HG03565 (cell line): Measurements from ENCODE around the gene TTC21A.
"Not testable (repeated sequence)": the region's sequence is repeated elsewhere in the genome, so short reads cannot be mapped to it uniquely, and the experiment has no call there.

Experiments
- ATAC-seq: cut with Tn5 transposase; IDR thresholded peaks from one replicate; pipeline ENCODE4 v1.9.1; 2021; ENCODE audit warnings: mild to moderate bottlenecking, moderate library complexity; ENCODE audit not compliant: unreplicated experiment

The TTC21A gene, protein sequence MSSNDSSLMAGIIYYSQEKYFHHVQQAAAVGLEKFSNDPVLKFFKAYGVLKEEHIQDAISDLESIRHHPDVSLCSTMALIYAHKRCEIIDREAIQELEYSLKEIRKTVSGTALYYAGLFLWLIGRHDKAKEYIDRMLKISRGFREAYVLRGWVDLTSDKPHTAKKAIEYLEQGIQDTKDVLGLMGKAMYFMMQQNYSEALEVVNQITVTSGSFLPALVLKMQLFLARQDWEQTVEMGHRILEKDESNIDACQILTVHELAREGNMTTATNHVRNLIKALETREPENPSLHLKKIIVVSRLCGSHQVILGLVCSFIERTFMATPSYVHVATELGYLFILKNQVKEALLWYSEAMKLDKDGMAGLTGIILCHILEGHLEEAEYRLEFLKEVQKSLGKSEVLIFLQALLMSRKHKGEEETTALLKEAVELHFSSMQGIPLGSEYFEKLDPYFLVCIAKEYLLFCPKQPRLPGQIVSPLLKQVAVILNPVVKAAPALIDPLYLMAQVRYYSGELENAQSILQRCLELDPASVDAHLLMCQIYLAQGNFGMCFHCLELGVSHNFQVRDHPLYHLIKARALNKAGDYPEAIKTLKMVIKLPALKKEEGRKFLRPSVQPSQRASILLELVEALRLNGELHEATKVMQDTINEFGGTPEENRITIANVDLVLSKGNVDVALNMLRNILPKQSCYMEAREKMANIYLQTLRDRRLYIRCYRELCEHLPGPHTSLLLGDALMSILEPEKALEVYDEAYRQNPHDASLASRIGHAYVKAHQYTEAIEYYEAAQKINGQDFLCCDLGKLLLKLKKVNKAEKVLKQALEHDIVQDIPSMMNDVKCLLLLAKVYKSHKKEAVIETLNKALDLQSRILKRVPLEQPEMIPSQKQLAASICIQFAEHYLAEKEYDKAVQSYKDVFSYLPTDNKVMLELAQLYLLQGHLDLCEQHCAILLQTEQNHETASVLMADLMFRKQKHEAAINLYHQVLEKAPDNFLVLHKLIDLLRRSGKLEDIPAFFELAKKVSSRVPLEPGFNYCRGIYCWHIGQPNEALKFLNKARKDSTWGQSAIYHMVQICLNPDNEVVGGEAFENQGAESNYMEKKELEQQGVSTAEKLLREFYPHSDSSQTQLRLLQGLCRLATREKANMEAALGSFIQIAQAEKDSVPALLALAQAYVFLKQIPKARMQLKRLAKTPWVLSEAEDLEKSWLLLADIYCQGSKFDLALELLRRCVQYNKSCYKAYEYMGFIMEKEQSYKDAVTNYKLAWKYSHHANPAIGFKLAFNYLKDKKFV (N-terminal part only)

DNA sequence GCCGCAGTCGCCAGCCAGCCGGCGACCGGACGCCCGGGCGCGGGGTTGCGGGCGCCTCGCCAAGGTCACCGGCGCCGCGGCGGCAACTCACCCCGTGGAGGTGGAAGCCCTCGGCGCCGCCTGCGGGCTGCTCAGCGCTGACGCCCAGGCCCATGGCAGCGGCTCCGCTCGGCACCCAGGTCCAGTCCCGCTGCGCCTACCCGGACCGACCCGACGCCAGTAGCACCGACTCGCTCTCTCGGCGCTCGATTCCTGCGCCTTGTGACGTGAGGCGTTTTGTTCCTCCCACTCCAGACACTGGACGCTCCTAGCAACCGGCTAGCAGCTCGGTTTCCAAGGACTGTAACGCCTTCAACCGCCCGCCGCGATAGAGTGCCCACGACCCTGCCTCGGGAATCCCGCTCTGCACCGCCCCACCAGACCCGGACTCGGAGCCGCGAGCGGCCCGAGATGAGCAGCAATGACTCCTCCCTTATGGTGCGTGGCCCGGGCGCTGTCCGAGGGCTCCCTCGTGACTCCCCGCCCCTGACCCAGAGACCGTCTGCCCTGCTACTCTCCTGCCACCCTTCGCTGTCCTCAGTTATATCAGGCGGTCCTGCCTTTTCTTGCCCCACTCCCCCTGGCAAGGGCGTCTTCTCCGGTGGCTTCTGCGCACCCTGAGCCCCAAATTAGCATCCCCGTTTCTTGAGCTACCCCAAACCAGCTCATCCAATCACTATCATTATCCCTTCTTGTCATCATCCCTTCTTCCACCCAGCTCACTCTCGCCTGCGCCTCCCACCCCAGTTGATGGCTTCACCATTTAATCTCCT is at the start of gene TTC21A, which contains the start of gene GORASP1:
TSS of gene TTC21A (plus strand) at position 293 of the 812 bp plus-strand sequence. CDS start at position 451, 158 bp downstream.
TSS of gene GORASP1 (minus strand) at position 240 of the 812 bp plus-strand sequence. CDS start at position 154, 86 bp downstream.
- peak; percentile 56 for ATAC-seq

DNA sequence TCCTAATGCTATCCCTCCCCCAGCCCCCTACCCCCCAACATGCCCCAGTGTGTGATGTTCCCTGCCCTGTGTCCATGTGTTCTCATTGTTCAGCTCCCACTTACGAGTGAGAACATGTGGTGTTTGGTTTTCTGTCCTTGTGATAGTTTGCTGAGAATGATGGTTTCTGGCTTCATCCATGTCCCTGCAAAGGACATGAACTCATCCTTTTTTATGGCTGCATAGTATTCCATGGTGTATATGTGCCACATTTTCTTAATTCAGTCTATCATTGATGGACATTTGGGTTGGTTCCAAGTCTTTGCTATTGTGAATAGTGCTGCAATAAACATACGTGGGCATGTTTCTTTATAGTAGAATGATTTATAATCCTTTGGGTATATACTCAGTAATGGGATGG is 46.3 kb upstream of the TTC21A start:
- ATAC-seq = not testable (repeated sequence)

DNA sequence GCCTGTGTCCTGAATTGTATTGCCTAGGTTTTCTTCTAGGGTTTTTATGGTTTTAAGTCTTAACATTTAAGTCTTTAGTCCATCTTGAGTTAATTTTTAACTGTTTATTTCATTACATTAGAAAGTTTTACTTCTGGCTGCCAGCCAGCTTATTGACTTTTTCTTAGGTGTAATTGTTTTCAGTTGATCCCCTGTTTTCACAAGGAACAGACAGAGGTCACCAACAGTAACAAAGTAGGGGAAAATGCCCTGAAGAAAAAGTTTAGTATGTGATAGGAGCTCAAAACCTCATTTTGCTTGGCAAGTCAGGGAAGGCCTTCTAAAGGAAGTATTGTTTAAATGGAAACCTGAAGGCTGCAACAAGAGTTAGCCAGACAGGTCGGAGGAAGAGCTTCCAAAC is 45.3 kb upstream of the TTC21A start:
- ATAC-seq = no peak

DNA sequence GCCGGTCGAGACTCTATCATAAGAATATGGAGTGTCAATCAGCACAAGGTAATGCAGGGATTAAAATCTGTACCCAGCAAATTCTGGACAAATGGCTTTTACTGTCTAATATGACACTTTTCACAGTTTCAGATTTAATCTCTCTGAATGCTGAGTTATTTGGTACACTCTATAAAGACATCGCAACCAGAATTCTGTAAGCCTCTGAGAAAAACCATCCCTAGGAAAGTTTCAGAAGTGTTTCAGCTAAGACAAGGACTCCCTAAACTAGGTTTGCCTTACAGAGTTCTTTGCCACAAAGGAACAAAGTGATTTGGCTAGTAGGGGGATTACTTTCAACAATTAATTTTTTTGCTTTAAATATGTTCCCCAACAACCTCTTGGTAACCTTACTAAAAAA is 44.3 kb upstream of the TTC21A start:
- ATAC-seq = no peak

DNA sequence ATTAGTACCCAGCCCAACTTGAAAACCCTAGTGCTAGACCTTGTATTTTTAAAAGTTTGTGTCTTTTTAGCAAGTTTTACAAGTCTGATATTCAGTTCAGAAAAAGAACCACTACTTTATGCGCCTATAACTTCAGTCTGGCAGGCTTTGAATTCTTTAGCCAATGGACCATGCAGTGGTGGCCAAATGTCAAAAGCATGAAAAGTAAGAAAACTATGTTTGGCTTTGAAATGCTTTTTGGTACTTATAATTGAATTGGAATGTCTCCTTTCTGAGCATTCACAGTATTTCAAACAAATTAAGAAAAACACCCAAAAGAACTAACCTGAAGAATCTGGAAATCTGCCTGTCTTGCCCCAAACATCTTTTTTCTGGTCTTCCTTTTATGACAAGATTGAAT is 42.8 kb upstream of the TTC21A start:
- no peak for ATAC-seq

DNA sequence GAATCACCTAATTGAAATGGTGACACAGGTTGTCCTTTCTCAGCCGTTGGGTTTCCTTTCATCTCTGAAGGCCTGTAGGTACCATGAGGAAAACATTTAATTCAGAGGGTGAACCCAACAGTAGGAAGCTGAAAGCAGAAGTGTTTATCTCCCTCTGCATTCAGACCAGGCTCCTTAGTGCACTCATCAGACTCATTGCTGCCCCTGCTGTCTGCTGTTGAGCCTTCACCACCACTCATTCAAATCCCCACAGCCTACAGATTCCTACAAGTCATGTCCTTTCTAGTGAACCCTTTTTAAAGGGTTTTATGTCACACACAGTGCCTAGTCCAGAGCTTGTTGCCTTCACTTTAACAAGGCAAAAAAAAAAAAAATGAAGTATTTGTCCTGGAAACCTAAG is 42.3 kb upstream of the TTC21A start:
- peak; percentile 98 for ATAC-seq

DNA sequence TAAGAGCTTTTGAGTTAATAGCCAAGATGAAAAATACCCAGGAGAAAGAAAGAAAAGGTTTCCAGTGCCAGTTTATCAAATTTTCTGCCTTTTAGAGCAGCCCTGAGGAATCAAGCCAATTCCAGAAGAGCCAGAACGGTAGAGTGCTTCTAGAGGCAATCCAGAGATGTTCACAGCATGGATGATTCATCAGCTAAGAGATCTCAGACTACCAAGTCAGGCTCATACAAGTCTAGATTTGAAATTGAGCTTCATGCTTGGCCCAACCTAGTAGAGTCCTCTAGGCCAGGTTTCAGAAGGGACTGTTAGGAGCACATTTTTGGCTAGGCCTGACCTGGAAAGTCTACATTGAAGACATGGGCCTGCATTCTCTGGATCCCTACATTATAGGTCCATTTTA is 40.2 kb upstream of the TTC21A start:
- ATAC-seq = no peak

DNA sequence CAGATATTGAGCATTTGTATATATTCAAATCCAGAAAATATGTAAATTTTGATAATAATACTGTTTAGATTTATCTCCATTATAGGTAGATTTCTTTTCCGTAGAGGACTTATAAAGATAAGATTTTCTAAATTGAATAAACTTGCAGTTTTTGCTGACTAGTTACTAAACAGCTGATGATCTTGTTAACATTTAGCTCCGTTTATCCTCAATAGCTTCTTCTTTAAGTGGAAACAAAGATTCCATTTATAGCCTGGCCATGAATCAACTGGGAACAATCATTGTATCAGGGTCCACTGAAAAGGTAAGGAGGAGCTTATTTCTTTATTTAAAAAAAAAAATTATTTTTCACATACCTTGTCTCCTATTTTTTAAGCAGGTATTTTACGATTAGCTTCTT is 38.9 kb upstream of the TTC21A start:
- no peak for ATAC-seq

DNA sequence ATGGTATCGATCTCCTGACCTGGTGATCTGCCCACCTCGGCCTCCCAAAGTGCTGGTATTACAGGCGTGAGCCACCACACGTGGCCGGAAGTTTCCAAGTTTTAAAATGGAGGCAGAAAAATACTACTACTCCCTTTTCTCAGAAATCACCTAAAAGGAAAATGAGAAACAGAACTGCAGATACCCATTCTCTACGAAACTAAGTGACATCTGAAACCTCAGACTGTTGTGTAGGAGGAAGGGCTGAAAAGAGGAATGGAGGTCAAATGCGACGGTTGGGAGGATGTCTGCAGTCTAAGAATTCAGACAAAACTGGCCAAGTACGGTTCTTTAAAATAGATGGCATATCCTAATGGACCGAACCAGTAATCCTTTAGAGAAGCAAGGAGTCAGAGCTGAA is 31.6 kb upstream of the TTC21A start:
- no peak for ATAC-seq

DNA sequence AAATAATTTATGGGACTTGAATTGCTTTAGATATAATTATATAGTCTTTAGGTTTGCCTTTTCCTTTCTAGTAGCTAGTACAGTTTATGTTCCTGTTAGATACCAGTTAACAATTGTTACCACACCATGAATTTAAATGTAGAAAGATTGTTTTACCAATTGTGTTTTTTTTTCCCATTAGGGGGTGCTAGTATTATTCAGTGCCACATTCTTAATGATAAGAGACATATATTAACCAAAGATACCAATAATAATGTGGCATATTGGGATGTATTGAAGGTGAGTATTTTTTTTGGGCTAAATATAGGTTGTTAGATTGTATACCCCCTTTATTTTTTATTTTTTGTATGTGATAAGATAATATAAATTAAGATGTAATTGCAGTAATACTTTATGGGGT is 27.9 kb upstream of the TTC21A start:
- ATAC-seq = no peak

DNA sequence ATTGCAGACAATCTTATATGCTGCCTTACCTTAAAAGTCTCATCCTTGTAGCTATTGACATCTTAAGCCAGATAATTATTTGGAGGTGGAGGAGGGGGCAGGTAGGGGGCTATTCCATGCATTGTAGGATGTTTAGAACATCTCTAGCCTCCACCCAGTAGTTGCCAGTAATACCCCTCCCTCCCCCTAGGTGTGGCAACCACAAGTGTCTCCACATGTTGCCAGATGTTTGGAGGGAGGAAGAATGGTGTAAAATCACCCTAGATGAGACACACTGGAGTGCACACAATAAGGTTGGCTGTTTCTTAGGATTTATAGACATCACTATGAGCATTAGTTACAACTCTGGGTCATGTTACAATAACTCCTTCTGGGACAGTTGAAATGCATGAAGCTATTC is 27.5 kb upstream of the TTC21A start:
- ATAC-seq = no peak

DNA sequence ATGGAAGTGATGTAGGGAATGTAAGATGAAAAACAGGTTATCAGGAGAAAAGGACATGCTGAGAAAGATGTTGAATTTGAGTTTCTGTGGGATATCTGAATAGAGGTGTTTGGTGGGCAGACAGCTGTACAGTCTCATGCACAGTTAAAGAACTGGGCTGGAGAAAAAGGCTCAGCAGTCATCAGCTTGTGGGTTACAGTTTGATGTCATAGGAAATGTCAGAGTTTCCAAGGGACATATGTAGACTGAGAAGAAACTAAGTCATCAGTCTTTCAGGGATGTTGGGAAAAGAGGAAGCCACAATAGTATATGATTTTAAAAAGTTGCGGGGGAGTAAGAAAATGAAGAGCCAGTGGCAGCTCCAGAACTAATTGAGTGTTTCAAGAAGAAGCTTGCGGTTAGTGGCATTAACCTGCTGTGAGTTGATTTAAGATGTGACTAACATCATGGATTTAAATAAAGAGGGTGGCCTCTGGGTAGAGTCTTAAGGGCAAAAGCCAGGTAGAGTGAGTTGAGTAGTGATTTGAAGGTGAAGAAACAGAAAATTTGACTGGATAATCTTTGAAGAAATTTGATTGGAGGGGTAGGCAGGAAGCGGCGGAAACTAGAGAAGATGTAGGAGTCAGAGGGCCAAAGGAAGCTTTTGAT is 24.7 kb upstream of the TTC21A start:
- no peak for ATAC-seq

DNA sequence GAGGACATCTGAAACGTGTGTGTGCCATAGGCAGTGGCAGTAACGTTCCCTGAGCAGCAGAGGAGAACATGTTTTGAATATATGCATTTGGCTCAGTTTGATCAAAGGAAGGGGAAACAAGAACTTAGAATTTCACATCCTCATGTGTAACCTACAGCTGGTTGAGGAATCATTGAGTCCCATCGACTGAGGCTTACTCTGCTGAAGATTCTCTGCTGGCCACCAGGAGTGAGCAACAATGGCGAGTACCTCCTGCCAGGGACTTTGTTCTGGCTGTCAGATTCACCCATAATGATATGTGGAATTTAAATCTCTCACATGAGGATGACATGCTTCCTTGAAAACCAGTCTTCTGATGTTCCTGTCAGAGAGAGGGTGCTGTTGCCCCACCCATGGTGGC is 21.3 kb upstream of the TTC21A start:
- ATAC-seq = peak; percentile 53

DNA sequence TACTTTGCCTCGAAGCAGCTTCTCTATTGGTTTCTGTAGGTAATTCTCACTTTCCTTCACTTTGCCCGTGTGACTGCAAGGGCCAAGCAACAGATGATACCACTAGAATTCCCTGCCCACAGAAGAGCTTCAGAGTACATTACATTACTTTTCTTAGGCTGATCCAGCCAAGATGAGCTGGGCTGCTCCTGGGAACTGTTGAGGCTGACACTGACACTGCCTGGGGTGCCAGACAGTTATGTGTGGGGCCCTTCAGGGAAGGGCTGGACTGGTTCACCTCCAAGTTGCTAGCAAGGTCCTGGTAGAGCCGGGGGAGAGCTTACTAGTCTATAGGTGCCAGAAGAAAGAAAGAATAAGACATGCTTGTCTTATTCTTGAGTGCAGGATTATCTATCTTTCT is 19.0 kb upstream of the TTC21A start:
- ATAC-seq = no peak

DNA sequence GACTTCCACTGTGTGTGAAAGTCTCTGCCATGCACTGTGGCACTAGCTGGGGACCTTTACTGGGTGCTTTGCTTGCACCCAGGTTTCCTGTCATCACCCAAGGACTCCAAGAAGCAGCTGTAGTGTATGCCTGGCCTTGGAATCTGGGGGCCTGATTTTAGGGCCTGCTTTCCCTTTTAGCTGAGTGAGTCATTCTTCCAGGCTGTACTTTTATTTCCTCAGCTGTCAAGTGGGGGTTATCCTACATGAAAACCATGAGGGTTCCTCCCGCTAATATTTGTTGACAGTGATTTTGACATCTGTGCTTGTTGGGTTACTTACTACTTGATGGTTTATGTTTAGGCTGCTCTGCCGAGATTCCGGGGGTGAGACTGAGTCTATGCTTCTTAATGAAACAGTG is 18.6 kb upstream of the TTC21A start:
- no peak for ATAC-seq

DNA sequence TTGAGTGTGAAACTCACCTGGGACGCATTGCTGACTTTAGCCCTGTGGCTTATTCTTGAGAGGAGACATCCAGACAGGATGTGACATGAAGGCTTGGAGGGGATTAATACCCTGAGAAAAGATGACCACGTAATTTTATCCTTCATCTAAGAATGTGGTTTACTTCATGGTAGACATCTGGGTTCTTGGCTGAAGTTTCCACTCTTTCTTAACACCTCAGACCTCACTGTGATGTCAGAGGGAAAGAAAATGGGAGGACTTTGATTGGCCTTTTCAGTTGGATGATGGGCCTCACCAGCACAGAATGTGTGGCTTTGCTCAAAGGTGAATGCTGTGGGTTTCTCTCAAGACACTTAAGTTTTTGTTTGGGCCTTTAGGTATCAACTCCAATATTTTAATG is 16.6 kb upstream of the TTC21A start:
- no peak for ATAC-seq

DNA sequence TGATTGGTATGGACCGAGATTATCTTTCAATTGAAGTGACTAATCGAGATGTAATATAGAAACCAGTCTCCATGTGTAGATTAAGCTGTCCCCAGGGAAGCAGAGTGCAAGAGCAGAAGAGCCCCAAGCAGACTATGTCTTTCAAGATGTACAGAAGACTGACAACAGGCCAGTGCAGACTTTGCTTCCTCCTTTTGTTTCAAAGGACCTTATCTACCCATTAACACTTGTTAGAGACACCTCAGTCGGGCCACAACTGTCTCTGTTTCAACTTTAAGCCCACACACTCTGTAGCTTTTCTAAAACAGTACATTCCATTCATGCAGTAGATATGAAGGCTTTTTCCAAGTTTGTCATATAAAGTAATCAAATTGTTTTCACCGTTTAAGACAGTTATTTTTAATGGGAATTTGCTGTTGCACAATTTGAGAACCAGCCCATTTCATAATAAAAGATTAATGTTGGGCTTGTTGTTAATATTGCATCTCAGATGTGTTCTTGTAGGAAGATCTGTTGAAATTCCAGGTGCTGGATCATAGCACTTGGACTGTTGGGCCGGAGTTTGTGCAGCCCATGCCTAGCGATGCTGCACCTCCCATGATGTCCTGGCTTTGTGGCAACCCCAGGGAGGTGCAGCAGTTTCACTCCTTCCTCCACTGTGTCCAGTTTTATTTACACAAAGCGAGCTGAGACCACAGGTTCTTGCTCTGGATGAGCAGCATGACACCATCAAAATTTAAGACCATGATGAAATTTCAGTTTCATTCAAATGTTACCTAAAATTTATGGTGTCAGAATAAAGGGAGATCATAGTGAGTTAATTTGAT is 12.4 kb upstream of the TTC21A start:
- no peak for ATAC-seq

DNA sequence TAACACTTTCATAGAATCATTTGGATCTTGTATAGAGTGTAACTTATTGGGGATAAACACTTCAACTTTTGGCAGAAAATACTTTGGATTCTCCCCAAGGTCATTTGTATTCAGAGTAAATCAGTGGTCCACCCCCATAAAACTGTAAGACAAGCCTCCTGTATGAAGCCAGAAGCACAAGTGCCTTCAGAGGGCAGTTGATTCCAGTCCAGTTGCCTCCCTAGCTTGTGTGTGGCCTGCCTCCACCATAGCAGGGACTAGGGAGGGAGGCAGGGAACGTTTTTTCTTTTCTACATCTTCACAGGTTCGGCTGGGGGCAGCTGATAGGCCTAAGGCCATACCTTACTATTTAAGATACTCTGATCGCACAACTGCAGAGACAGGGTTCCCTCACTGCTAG is 11.7 kb upstream of the TTC21A start:
- ATAC-seq = no peak

DNA sequence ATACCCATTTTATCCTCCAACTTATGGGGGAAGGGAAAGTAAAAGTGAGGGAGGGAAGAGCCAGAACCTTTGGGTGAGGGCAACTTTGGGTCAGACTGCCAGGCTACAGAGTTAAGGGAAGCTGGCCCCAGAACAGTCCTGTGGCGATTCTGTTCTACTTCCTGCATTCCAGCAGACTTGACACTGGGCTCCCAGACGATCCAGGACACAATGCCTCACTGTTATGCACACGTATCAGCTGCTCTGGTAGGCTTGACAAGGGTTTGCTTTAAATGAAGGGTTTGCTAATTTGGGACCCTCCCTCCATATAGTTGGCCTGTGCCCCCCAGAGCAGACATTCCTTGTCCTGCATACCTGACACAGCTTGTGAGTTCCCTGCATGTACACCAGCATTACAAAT is 10.7 kb upstream of the TTC21A start:
- ATAC-seq = no peak
